HS-5 (cell line): ENCODE results near the gene GSE1.

Experiments
- DNase-seq: peaks from one replicate; pipeline ENCODE4 v3.0.0-alpha.2; 2012; ENCODE audit warnings: low read depth

Gene GSE1

GRCh38 chr16:85635545-85636140 is 22.5 kb downstream of the GSE1 start:
- DNase-seq, result no peak

- no peak for DNase-seq
These were observed 23.2 kb downstream of the GSE1 start for GRCh38 chr16:85636234-85636812.

GRCh38 chr16:85637061-85637807 is 24.1 kb downstream of the GSE1 start:
- no peak for DNase-seq

GRCh38 chr16:85637808-85638647 is 24.9 kb downstream of the GSE1 start:
- no peak for DNase-seq

DNA sequence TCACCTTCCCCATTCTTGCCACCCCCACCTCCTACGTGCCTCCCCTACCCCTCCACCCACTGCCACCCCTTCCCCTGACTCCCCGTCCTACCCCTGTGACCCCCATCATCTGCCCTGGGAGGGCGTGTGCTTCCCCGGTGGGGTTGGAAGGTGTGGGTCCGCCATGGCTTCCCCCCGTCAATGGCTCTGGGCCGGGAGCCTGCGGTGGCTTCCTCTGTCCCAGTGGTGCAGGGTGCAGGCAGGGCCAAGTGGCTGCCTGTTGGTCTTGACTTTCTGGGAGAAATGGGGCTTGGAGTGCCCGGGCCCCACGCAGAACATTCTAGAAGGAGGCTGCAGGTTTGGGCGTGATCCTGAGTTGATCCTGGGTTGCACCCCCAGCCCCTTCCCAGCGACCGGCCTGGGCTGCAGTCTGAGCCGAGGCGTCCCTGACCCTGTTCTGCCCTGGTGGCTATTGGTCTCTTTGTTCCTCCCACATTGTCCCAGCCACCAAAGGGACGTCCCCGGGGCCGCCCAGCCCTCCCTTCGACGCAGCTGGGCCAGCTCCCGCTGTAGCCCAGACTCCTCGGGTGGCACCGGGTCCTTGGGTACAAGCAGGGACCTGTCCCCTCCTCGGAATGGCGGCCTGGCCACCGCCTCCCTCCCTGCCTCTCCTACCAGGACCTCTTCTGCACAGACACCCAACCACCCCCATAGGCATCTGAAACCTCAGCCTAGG is 25.7 kb downstream of the GSE1 start:
- DNase-seq, result no peak

DNA sequence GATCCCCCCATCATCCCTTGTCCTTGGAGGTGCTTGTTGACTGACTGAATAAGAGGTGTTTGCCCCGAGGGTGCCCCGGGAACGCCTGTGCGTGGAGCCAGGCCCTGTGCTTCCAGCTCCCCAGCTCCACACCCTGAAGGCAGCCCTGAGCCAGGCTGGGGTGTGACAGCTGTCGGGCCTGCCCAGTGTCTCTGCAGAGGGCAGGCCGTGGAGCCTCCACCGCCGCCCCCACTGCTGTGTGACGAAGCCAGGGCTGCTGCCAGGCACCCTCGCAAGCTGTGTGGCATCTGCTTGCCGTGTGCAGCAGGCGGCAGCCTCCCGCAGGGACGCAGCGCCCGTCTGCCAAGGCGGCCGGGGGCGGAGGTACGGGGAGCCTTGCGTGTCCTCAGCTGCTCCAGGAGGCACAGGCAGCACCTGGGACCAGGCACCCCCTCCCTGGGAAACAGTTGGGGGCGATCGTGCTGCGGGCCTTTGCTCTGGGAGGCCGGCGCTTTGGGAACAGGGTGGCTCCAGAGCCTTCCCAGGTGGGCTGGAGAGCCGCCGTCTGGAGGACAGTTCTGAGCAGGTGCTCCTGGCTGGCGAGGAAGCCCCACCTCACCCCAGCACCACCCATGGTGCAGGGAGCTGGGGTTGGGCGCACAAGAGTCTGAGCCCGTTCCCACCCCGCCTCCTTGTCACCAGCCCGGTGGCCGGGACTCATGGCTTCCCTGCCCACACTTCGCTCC is 26.6 kb downstream of the GSE1 start:
- DNase-seq, result no peak

DNA sequence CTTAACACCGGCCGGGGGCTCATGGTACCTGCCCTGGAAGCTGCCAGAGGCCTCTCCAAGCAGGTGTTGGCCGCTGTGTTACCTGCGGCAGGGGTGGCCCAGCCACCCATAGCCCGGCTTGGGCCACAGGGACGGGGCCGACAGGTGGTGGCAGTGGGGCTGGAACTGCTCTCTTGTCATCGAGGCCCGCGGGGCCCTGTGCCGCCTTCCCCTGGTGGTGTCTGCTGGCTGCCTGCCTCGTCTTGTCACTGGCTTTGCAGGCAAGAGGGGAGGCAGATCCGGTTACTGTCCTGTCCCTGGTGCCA is 27.1 kb downstream of the GSE1 start:
- no peak for DNase-seq

GRCh38 chr16:85640585-85640984 is 27.5 kb downstream of the GSE1 start:
- no peak for DNase-seq

DNA sequence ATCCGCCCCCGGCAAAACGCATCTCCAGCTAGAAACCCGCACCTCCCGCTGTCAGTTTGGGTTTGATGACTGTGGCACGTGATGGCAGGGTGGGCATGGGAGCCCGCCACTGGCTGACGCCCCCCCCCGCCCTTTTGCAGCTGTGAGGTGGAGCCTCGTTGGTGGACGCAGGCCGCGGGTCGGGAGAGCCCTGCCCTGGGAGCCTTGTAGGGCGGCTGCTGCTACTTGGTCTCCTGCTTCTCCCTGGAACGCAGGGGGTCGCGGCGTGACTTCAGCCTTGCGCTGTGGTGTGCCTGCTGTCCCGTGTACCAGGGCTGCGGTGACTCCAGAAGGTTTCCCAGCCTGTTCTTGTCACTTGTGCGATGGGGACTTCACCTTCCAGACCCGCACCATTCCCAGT is 28.2 kb downstream of the GSE1 start:
- no peak for DNase-seq

DNA sequence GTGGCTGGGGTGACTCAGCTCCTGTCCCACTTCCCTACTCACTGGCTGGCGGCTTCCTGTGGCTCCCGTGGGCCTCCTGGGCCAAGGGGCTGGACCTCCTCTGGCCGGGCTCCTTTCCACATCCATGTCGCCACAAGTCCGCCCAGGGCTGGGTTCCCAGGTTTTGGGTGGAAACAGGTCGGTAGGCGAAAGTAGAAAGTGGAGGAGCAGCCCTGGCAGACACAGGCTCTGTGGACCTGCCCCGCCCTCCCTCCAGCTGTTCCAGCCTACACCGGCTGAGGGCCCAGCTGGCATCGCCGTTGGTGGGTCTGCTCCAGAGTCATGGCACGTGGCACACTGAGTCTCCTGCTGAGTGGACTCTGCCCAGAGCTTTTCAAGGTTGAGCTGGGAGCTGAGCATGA is 28.7 kb downstream of the GSE1 start:
- DNase-seq, result no peak

DNA sequence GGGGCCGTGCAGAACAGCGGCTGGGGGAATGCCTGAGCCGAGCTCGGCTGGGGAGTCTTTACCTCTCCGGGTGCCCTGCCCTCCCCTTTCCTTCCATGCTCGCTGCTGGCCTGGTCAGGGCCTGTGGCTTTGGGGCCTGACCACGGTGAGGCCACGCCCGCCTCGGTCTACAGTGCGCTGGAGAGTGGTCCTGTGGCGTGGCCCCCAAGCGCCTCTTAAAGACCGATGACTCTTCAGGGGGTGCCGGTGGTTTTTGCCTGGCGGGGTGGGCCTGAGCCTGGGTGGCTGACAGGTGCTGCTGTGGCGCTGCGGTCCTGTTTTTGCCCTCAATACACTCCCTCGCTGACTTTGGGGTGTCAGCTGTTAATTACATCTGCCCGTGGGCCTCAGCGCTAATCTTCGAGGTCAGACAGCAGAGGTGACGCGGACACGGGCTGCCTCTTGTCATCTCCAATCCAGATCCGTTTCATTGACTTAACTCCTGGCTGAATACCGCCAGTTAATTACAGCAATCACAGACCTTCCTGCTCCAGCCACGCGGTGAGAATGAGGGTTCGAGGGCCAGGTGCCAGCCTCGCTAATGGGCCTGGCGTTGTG is 29.7 kb downstream of the GSE1 start:
- DNase-seq, result no peak

DNA sequence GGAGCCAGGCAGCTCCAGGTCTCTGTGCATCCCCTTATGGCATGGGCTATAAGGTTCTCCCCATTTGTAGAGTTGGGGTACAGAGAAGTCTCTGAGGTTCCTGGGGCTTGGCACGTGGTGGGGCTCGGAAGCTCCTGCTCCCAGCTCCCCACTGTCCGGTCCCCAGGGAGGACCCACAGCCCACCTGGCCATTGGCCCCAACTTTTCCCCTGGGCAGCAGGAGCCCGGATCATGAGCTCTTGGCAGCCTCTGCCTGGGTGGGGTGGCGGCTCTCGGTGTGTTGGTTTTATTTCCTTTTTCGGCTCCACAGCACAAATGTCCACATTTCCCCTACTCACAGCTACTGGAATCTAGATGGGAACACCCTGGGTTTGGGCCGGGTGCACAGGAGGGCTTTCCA is 30.5 kb downstream of the GSE1 start:
- no peak for DNase-seq

DNA sequence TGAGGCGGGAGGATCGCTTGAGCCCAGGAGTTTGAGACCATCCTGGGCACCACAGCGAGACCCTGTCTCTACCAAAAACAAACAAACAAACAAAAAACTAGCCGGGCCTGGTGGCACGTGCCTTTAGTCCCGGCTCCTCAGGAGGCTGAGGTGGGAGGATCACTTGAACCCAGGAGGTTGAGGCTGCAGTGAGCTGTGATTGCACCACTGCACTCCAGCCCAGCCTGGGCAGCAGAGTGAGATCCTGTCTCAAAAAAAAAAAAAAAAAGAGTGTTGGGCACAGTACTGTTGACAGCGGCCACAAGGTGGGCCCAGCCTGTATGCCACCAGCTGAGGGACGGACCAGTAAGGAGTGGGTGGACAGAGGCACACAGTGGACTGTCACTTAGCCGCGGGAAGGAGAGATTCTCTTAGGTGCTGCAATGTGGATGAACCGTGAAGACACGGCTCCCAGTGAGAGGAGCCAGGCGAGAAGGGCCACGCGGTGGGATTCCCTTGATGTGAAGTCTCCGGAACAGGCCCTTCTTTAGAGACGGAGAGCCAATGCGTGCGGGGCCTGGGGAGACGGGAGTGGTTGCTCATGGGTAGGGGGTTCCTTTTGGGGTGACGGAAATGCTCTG is 31.1 kb downstream of the GSE1 start:
- no peak for DNase-seq

- no peak for DNase-seq
These were observed 32.0 kb downstream of the GSE1 start for GRCh38 chr16:85645021-85645589.

- no peak for DNase-seq
These were observed 33.3 kb downstream of the GSE1 start for GRCh38 chr16:85646358-85646907.

- no peak for DNase-seq
These were observed 33.9 kb downstream of the GSE1 start for GRCh38 chr16:85646976-85647375.

GRCh38 chr16:85648070-85648714 is 35.1 kb downstream of the GSE1 start:
- DNase-seq, result no peak

DNA sequence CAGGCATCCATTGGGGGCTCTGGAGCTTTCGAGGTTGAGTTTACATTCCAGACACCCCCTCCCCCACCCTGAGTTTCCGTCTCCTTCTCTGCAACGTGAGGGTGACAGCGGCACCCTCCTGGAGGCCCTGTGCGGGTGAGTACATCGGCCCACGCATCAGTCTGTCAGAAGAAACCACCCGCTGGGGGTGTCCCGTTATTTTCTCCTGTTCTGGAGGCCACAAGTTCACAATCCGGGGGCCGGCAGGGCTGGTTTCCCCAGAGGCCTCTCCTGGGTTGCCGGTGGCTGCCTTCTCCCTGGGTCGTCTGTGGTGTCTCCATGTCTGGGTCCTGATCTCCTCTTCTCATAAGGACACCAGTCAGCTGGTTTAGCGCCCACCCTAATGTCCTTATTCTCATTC is 35.7 kb downstream of the GSE1 start:
- no peak for DNase-seq

- no peak for DNase-seq
These were observed 36.5 kb downstream of the GSE1 start for GRCh38 chr16:85649411-85650134.
